HFF-Myc (cell line): Measurements from ENCODE around the gene SPNS1.

Source experiments
- DNase-seq: peaks from one replicate; pipeline ENCODE4 v3.0.0-alpha.2; 2011; ENCODE audit warnings: low read depth; ENCODE audit errors: extremely low read depth
- H3K4me3 ChIP-seq: replicated peaks from 2 replicates; pipeline ENCODE4 v1.5.1; 2011; ENCODE audit warnings: low read depth, mild to moderate bottlenecking, control low read depth, low read length
- TF ChIP-seq, protein P1 (sequence below): IDR thresholded peaks from 2 replicates; pipeline ENCODE4 v1.5.1; 2012; ENCODE audit warnings: mild to moderate bottlenecking, low read depth, low read length, control low read depth; ENCODE audit errors: missing control alignments

SPNS1 gene

DNA sequence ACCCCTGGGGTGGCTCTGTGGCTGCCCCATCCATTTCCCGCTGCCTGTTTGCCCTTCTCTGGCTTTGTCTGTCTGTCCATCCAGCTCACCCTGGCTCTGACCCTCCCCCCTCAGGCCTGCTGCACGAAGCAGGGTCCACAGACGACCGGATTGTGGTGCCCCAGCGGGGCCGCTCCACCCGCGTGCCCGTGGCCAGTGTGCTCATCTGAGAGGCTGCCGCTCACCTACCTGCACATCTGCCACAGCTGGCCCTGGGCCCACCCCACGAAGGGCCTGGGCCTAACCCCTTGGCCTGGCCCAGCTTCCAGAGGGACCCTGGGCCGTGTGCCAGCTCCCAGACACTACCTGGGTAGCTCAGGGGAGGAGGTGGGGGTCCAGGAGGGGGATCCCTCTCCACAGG, 9.5 kb downstream of the SPNS1 start:
- TF ChIP-seq, protein P1, sequence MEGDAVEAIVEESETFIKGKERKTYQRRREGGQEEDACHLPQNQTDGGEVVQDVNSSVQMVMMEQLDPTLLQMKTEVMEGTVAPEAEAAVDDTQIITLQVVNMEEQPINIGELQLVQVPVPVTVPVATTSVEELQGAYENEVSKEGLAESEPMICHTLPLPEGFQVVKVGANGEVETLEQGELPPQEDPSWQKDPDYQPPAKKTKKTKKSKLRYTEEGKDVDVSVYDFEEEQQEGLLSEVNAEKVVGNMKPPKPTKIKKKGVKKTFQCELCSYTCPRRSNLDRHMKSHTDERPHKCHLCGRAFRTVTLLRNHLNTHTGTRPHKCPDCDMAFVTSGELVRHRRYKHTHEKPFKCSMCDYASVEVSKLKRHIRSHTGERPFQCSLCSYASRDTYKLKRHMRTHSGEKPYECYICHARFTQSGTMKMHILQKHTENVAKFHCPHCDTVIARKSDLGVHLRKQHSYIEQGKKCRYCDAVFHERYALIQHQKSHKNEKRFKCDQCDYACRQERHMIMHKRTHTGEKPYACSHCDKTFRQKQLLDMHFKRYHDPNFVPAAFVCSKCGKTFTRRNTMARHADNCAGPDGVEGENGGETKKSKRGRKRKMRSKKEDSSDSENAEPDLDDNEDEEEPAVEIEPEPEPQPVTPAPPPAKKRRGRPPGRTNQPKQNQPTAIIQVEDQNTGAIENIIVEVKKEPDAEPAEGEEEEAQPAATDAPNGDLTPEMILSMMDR, result no peak
- no peak overlapping the region for H3K4me3 ChIP-seq
- no peak for DNase-seq

DNA sequence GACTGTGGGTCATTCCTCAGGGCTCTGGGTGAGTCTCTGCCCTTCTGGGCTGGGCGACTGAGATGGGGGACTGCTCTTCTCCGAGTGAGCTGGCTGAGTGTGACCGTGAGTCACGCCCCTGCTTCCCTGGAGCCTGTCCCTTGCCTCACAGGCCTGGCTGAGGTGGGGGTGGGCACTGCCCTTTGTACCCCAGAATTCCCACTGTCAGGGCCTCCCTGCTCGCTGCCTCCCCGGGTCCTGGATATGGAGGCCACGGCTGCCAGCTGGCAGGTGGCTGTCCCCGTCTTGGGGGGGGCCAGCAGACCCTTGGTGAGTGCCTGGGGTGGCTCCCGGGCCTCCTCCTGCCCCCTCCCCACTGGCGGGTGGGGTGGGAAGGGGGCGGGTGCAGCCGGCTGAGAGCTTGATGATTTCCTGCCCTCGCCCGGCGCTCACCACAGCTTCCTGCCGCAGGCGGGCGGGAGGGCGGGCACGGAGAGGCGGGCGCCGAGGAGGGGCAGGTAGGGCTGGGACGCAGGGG, 10.1 kb downstream of the SPNS1 start, which contains the start of gene LAT:
LAT (plus strand) TSS at position 434 of the 517 bp plus-strand sequence. CDS start 366 bp downstream, outside the sequence.
- no peak for DNase-seq
- TF ChIP-seq, protein P1, result no peak
- H3K4me3 ChIP-seq, result no peak within 1 kb of the TSS

DNA sequence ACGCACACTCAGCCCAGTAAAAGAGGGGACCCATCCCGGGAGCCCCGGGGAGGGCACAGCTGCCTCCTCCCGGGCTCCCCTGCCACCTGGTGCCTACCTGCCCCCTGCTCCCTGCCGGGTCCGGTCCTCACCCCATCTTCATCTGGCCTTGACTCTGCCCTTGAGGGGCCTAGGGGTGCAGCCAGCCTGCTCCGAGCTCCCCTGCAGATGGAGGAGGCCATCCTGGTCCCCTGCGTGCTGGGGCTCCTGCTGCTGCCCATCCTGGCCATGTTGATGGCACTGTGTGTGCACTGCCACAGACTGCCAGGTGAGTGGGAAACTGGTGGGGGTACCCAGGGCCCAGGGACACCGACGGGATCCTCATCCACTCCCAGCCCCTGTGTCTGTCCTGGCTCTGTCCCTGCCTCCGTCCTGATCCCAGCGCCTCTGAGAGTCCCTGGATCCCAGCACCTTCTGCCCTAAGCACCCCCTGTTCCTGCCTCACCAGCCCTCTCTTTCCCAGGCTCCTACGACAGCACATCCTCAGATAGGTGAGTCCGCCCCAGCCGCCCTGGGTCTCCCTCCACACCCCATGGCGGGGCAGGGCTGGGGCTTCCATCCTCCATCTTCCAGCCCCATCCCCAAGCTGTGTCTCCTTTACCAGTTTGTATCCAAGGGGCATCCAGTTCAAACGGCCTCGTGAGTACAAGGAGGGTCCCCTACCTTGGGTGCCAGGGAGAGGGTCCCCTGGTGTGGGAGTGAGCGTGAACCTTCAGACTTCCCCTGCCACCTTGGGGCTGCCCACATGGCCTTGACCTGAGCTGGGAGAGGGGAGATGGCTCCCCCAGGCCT, 10.8 kb downstream of the SPNS1 start:
- TF ChIP-seq, protein P1, result no peak
- H3K4me3 ChIP-seq, result no peak overlapping the region
- no peak for DNase-seq

DNA sequence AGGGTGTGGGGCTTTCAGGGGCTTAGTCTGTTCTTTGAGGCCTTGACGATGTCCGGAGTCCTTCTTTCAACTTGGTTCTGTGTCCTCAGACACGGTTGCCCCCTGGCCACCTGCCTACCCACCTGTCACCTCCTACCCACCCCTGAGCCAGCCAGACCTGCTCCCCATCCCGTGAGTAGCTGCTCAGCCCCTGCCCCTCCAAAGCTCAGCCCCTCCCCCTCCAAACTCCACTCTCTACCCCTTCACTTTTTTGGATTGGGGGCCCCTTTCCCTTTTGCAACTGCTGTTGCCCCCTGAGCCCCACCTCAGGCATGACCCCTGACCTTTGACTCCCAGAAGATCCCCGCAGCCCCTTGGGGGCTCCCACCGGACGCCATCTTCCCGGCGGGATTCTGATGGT, 11.5 kb downstream of the SPNS1 start:
- TF ChIP-seq, protein P1, result no peak
- no peak for DNase-seq
- no peak overlapping the region for H3K4me3 ChIP-seq

DNA sequence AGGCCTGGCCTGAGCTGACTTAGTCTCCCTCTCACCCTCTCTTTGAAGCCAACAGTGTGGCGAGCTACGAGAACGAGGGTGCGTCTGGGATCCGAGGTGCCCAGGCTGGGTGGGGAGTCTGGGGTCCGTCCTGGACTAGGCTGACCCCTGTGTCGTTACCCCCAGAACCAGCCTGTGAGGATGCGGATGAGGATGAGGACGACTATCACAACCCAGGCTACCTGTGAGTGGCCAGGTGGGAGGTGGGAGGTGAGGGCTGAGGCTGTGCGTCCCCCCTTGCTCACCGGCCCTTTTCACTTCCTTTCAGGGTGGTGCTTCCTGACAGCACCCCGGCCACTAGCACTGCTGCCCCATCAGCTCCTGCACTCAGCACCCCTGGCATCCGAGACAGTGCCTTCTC, 11.9 kb downstream of the SPNS1 start:
- no peak for DNase-seq
- TF ChIP-seq, protein P1, result no peak
- H3K4me3 ChIP-seq, result no peak overlapping the region

DNA sequence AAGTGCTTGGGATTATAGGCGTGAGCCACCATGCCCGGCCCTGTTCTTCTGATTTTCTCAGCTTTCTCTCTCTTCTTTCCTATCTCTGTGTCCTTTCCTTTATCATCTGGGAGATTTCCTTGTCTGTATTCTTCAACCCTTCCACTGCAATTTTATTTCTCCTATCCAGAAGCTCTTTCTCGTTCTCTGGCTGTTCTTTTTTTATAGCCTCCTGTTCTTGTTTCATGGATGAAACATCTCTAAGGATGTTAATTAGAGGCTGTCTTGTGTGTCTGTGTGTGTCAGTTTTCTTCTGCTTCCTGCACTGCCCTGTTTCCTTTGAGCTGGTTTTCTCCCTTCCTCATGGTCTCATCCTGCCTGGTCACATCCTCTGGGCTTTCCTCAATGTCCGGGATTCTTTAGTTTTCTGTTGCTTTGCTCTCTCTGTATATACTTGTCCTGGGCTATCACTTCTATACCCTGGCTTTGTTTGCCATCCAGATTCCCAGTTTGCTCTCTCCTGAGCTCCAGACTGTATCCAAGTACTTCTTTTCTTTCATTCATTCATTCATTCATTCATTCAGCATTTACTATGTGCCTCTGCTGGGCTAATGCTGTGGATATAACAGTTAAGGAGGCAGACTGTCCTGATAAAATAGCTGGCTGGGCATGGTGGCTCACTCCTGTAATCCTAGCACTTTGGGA, 12.7 kb downstream of the SPNS1 start:
- H3K4me3 ChIP-seq, result no peak overlapping the region
- no peak for DNase-seq
- TF ChIP-seq, protein P1, result no peak
